CD4-positive, alpha-beta T cell treated with Interleukin-6 at 100 ng/mL for 8 hours (primary cell): Measurements from ENCODE around the gene NFIA.

ENCODE experiments used
- DNase-seq: peaks from one replicate; pipeline ENCODE4 v3.0.0-alpha.2; 2020; ENCODE audit warnings: mixed read lengths, low spot score

The NFIA gene

DNA sequence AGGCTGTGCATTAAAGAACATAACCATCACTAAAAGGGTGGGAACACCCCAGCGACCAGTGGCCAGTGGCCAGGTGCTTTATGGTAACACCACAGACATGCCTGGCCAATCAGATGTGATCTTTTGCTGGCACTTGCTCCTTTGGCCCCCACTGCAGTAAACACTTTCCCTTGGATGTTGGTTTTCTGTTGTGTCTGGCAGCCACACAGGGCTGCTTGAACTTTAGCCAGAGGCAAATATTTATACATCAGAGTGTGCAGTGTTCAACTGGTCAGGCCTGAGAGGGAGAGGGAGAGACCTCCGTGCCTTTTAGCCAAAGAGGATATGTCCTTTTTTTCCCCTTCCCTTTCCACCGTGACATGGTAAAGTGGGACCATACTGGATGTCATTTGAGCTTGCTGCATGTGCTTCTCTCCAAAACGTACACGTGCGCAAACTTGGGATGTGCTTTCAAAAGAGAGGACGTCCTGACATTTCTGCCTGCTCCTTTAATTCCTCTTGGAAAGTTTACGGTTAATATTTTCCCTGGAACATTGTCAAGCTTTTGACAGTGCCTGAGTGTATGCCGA is 101.2 kb downstream of the NFIA start:
- DNase-seq = no peak

DNA sequence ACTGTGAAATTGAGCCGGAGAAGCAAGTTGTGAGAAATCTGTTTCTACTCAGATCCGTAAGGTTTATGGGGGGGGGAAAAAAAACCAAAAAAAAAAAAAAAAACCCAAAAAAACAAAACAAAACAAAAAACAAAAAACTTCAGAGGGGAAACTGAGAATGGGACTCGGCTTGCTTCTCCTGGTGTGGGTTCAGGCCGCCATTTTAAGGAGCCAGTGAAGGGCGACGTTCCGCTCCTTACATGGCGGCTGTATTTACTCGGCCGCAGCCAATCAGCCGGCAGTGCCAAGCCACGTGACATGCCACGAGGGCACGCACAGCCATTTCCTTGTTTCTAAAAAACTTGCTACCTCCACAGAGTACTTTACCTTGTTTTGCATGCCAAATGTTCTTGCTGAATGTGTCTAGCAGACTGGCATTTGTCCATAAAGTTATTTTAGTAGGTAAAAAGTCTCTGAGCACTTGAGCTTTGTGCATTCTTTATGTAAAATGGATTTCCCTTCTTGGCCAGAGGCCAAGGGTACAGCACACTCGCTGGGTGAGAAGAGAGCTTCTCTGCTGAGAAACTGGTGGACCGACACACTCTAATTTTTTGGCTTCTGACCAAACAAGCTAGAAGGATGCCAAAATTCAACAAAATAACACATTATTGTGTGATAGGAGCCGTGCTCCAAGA is 101.8 kb downstream of the NFIA start:
- DNase-seq = no peak

- no peak for DNase-seq
Observed at GRCh38 chr1:61184714-61185106, 102.3 kb downstream of the NFIA start.

DNA sequence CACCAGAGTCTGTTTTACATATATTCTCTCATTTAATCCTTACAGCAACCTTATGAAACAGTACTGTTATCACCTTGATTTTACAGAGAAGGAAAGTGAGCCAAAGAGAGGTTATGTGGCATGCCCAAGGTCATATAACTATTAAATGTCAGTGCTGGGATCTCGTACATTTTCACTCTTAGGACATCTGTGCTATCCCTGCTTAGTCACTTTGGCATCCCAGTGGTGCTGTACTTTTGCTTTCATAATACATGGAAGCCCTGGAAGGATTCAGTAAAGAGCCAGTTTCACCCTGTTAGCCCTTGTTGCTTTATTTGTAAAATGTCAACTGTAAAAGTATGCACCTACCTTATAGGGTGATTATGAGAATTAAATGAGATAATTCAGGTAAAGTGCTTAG is 104.4 kb downstream of the NFIA start:
- DNase-seq = no peak

- DNase-seq = no peak
Observed at GRCh38 chr1:61187352-61188086, 105.2 kb downstream of the NFIA start.

- DNase-seq = no peak
Observed at GRCh38 chr1:61190153-61190552, 107.8 kb downstream of the NFIA start.

- no peak for DNase-seq
Observed at GRCh38 chr1:61190618-61191432, 108.5 kb downstream of the NFIA start.

- DNase-seq = no peak
Observed at GRCh38 chr1:61191433-61191720, 109.0 kb downstream of the NFIA start.

- no peak for DNase-seq
Observed at GRCh38 chr1:61192663-61193330, 110.4 kb downstream of the NFIA start.

DNA sequence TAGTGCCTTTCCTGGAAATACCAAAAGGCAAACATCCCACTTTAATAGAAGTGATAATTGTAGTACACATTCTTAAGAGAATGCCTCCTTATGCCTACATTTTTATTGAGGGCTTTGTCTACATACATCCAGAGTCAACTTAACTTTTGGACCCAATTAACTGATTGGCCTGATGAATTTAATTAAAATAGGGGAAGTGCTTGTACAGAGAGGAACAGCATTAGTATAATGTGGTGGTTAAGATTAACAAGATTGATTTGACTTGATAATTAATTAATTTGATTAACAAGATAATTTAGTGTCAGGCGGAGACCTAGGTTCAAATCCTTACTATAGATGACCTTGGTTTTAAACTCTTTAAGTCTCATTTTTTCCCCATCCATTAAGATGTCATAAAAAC is 111.4 kb downstream of the NFIA start:
- no peak for DNase-seq

GRCh38 chr1:61198554-61198953 is 116.2 kb downstream of the NFIA start:
- DNase-seq = no peak

DNA sequence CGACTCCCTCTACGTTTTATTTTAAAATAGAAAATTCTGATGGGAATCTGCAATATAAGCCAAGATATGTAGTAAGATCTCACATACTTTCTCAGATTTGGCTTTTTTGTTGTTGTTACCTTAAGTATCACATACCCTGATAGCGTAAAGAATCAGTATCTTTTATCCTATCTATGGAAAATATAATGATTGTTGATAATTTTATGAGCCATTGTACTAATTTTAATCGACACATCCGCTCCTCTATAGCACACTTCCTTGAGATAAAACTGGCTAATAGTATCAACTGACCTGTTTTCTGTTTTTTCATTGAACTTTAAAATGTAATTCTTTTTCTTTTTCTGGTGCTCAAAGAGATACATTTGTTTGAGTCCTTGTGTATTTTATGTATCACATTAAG is 118.7 kb downstream of the NFIA start:
- DNase-seq = no peak

- no peak for DNase-seq
Observed at GRCh38 chr1:61202854-61203598, 120.7 kb downstream of the NFIA start.

DNA sequence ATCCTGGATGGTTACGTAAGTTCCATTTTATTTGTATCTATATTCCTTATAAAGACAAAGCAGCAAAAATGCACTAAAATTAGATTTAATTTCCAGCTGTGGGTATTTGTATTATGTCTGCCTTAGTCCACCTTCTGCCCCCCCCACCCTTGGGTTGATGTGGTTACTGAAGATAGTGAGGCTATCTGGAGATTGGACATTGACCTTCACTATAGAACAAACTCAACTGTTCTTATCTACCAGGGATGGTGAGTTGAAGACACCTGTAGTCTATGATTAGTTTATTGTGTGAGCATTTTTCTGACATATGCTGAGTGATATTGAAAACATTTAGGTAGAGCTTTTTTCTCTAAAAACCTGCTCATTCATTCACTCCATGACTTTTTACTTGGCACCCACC is 122.2 kb downstream of the NFIA start:
- DNase-seq = no peak

DNA sequence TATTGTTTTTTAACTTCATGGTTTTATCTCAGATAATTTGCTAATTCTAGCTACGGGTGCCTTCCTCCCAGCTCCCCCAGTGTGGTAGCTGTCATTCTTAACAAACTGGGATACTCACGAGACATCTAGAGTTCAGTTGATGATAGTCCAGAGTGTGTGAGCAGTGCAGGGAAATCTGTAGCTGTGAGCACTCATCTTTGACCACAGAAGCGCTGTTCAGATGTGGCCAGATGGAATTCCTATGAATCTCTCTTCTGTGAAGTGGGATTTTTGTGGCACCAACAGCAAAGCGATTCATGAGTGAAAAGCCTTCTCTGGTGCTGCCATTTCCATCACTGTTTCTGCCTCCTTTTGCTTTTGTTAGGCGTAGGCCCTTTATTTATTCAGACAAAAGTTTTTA is 125.1 kb downstream of the NFIA start:
- DNase-seq = no peak

DNA sequence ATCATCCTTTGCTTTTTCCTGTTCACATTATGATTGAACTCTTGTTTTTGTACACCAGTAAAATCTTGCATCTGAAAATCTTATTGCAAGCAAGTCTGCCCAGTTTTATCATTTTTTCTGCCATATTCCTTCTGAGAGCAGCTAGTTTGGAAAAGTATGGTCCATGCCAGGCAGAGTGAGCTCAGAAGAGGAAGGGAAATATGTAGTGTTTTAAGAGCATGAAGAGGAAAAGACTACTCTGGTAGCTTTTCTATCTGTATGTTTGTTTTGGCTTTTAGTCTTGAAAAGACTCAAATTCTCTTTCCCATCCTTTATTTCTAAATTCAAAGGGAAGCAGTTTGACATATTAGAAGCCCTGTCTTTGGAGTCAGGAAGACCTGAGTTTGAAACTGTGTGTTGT is 125.8 kb downstream of the NFIA start:
- DNase-seq = no peak

DNA sequence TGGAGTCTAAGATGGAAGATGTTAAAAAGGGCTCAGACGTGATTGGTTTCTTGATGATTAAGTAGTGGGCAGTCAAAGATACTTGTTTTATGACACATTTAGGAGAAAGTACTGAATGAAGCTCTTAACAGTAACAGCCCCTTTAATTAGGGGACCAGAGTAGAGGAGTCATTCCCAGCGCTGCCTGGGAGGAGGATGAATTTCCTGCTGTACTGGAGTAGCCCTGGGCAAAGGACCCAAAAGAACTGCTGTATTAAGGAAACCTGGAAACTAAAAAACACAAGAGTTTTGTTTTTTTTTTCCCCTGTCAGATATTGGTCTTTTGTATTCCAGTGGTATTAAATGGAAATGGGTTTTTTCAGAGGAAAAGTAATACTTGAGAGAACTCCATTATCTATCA is 126.5 kb downstream of the NFIA start:
- no peak for DNase-seq

DNA sequence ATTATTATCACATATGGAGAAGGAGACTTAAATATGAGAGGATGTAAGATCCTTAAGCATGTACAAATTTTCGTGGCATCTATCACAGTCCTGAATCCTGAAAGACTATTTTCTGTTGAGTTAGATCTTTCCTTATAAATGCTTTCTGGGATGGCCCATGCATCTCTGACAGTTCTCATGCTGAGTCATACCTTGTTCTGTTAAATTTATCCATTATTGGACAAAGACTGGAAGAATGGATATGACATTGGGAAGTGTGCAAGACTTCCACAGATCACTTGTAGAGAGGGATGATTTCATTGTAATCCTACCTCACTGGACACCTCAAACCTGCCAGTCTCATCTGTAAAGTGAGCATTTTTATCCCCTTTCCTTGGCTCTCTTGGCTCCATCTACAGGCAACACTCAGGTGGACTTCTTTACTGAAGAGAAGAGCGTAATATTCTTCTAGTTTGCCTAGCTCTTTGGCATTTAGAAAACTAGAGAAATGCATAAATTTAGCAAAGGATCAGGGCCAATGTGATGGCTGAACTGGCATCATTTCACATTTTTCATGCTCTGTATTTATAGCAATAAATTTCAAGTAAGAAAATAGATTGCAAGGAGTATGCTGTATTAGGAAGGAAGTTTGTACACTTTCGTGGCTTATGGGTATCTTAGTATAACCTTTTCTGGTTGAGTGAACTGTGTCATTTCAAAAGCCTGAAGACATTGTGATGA is 128.2 kb downstream of the NFIA start:
- no peak for DNase-seq

DNA sequence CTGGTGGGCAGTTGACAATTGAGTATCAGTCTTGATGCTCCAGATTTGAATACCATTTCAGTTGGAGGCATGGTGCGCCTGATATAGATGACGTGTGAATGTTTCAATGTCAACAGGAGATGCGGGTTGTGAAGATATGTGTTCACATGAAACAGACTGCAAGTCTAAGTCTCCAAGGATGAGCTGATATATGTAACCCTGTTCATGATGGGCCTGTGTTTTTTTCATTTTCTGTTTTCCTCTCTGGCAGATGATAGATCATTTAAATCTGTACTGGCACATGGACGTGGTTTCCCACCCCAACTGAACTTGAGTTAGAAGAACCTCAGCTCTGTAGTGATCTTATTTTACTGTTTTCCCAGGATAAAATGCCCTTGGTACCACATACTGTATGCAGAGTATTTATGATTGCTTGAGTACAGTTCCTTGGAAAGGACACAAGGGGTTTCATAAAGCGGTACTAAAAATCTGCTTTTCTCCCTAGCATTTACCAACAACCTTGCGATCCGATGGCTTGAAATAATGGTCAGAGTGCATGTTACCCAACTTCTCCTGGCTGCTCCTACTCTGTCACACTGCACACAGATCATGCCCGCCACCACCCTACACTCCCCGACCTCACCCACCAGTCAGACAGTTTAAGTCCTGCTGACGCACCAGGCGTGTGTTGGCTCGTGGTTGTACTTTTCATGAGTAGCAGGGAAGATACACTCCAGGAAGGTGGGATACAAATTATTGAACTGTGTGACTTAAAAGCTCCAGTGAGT is 131.1 kb downstream of the NFIA start:
- DNase-seq = no peak

- DNase-seq = no peak
Observed at GRCh38 chr1:61215119-61215518, 132.8 kb downstream of the NFIA start.
